CD4-positive, alpha-beta T cell treated with Interferon alpha-2 for 1 hour (primary cell): ENCODE results near the gene TYW5.
A peak's percentile ranks its signal among the peaks of the same experiment; 100 is the strongest.

Experiments used
- DNase-seq, 2 donors: peaks; one replicate each; pipeline ENCODE4 v3.0.0-alpha.2; 2020 to 2022

The TYW5 gene, protein sequence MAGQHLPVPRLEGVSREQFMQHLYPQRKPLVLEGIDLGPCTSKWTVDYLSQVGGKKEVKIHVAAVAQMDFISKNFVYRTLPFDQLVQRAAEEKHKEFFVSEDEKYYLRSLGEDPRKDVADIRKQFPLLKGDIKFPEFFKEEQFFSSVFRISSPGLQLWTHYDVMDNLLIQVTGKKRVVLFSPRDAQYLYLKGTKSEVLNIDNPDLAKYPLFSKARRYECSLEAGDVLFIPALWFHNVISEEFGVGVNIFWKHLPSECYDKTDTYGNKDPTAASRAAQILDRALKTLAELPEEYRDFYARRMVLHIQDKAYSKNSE

DNA sequence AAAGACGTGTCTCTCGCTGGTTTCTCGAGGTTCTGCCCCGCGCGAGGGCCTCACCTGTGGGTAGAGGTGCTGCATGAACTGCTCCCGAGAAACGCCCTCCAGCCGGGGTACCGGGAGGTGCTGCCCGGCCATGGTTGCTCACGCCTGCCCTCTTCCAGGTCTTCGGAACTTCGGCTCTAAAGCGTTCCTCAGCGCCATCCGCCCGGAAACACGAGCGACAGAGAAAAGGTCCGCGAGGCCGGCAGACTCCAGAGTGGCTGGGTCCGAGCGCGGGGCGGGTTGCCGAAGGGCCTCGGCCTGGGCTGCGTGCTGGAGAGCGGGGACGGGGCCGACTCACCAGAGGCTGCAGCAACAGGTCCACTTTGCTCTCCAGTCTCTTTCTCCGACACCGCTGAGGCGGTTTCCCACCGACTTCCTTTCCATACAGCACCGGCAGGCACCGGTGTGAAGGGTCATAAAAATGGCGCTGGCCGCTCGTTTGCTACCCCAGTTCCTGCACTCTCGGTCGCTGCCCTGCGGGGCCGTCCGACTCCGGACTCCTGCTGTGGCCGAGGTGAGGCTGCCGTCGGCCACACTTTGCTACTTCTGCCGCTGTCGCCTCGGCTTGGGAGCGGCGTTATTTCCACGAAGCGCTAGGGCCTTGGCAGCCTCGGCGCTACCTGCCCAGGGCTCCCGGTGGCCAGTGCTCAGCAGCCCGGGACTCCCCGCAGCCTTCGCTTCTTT, at the start of gene TYW5, which contains the start of gene MAIP1:
TYW5 (minus strand) TSS at position 153 of the 723 bp plus-strand sequence; CDS start at position 132, 21 bp downstream.
MAIP1 (plus strand) TSS at position 244 of the 723 bp plus-strand sequence; CDS start at position 461, 217 bp downstream.
- DNase-seq, result peak; percentile 69 to 81

GRCh38 chr2:200003444-200003843, 48.2 kb upstream of the TYW5 start:
- no peak for DNase-seq

GRCh38 chr2:200000444-200001163, 45.3 kb upstream of the TYW5 start:
- DNase-seq, result no peak

DNA sequence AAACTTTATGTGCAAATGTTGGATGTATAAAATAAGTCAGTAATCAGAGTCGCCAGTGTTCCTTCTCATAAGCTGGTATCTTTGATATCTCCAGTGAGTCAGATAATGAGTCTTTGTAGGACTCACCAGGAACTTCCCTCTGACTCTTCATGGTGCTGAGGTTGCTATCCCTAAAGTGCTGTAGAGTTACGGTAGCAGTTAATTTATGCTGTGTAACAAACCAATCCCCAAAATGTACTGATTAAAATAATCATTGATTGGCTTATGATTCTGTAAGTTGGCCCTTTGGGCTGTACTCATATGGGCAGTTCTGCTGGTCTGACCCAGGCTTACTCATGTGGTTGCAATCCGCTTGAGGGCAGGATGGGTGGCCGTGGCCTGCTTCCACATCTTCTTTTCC, 43.9 kb upstream of the TYW5 start:
- DNase-seq, result no peak

- DNase-seq, result no peak
These were observed 42.0 kb upstream of the TYW5 start for GRCh38 chr2:199997296-199997695.

DNA sequence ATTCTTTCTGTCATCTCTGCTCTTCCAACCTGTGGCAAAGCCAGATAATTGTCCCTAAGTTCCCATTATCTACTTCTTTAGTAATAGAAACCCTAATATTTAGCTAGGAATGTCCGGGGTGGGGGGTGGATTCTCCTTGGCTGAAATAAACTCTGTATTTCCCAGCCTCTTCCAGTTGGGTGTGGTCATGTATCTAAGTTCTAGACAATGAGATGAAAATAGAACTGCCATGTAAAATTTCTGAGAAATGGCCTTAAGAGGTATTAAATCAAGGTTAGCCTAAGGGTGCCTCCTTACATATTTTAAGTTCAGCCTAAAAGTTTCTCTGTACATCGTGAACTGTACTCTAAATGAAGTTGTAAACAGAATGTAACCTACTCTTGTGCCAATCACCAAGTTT, 39.6 kb upstream of the TYW5 start:
- DNase-seq, result no peak

- DNase-seq, result no peak
These were observed 39.1 kb upstream of the TYW5 start for GRCh38 chr2:199994371-199994770.

DNA sequence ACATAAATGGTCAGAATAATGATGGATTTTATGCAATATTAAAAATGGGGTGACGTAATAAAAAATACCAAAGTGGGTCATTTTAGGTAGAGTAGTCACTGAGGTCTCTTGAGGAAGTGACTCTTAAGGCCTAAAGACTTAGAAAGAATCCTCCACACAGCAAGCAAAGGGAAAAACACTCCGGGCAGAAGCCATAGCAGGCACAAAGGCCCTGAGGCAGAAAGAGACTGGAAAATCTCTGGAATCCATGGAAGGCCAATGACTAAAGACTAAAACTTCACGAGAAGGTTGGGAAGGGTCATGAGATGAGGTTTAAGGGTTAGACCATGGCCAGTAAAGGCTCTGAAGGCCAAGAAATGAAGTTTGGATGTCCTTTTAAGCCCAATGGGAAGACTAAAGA, 37.0 kb upstream of the TYW5 start:
- DNase-seq, result no peak

GRCh38 chr2:199991691-199992090, 36.4 kb upstream of the TYW5 start:
- DNase-seq, result no peak

DNA sequence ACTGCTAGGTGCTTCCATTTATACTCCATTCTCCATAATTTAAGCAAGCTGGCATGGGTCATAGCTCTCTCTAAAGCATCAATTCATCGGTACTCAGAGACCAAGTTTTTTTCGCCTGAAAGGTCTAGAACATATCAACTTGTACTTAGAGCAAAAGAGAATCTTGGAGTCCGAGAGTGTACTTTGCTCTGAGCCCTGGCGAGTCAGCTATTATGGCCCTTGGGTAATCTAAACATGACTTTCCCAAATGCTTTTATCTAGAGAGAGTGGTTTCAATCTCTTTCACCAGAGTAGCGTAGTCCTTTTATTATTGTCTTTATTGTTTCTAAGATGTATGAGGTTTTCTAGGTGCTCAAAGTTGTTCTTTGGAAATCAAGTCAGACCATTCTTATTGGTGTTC, 34.5 kb upstream of the TYW5 start:
- no peak for DNase-seq

- DNase-seq, result no peak
These were observed 32.9 kb upstream of the TYW5 start for GRCh38 chr2:199988151-199988550.

DNA sequence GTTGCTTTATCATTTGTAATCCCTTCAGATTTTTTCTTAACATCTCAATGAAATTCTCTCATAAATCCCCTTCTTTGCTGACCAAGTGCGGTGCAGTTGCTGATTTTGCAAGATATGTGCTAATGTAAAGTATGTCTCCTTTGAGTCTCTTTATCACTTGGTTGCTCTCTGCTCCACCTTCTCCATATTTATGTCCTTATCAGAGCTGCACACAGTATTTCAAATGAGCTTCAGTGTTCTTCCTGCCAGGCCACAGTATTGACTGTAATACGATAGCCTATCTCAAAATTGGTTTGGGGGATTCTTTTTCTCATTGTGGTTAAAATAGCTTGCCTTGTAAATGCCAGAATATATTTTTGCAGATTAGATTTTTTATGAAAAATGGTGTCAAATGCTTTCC, 32.3 kb upstream of the TYW5 start:
- no peak for DNase-seq

DNA sequence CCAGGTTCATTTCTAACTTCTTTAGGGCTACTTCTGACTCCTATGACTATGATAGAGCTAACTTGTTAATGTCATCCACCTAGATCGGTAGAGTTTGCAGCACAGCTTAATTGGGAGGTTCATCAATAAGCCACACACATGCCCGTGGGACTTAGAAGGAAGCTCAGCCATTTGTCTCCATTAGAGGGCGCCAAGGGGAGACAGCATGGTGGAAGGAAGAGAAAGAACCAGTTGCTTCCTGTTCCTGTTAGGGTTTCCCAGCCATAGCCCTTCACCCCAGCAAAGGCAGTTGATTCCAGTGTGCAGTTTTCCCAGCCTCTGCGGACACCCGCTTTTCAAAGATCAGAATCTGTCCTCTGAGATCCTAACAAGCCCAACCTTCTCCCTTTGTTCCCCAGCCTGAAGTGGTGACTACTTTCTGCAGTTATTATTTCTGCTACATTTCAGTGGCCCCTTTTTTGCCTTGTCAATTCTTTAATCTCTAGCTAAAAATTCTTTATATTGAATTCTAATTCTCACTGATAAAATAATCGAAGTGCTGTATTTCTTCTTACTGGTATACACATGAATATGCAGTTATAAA, 30.4 kb upstream of the TYW5 start:
- DNase-seq, result peak; percentile 39 to 63

- no peak for DNase-seq
These were observed 29.5 kb upstream of the TYW5 start for GRCh38 chr2:199984755-199985154.

DNA sequence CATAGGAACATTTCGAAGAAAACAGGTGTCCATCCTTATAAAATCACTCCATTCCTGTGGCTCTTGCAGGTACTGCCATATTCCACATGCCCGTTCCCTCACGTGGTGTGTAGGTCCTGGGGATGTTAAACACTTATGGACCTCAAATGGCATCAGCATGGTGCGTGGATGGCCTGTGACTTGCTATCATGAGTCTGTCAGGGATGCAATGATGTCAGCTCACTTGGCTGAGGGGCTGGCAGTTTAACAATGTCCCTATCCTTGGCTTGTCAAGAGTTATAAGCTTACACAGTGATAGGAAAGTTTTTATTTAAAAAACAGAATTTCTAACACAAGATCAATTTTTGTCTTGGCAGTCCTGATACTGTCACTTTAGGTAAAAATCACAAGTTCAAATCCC, 28.9 kb upstream of the TYW5 start:
- no peak for DNase-seq

GRCh38 chr2:199983534-199983933, 28.2 kb upstream of the TYW5 start:
- DNase-seq, result no peak

DNA sequence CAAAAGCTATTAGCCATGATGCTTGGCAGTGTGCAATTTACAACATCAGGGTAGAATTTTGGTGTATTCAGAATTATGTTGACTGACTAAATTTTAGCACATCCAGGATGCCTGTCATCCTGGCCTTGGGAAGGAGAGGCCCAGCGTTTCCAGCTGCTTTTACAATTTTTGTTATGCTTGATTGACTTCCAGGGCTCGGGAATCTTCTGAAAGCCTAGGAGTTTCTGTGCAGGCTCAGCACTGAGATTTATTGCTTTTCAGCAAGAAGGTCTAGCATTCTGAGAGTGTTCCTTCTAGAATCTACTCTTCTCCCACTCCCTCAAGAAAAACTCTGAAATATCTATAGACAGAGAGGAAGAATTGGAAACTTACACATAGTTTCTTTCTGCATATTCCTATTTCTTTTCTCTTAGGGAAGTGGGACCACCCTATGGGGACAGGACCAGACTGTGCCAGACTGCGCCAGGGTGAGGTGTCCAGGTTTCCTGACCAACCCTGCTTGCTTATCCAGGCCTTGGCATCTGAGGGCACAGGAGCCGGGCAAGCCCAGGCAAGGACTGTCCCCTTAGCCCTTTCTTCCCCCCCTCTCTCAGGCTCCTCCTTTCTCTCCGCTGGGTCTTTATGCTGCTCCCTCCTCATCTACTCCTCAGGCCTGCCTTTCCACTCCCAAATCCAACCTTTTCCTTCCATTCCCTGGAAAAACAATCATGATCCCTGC, 27.0 kb upstream of the TYW5 start:
- no peak for DNase-seq

DNA sequence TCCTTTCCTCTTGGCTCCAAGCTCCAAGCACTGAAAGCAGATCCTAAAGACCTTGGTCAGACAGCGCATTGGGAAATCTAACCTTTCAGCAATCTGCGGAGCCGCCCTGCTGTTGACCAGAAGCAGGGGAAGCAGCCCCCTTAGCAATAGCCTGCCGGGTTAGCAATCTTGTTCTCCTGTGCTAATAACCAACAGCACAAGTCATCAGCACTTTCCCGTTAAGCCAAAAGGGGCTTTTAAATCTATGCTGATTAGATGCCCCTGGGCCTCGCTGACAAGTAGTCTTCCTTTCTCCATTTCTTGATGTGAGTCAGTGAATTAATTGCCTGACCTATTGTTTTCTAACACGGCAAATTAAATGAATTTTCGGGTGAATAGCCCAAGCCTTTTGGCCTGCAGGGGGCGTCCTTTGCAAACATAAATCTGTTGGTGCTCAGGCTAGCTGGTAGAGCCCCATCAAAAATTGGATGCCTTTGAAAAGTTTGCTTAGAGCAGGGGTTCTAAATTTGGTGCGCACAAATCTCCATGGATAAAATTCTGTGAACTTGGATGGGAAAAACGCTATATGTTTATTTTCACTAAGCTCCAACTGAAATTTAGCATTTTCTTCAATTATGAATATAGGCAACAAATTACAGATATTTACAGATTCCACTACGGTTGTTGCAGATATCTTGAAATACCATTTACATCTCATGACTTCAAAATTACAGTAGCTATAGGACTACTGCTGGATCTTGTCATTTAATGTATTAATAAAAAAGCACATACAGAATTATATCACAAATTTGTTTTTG, 24.7 kb upstream of the TYW5 start:
- DNase-seq, result peak; percentile 68 to 79

DNA sequence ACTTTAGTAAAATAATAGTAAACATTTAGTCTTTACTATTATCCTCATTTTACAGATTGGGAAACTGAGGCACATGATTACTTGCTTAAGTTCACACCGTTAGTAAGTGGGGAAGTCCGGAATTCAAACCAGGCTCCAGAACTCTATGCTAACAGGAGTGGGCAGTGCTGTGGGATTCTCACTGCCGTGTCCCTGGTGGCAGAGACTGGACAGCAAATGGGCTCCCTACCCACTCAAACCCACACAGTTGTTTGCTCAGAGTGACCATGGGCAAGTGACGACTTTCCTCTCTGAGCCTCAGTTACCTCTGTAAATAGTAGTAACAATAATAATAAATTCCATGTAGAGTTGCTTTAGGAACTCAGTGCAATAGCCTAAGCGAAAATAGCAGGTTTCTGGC, 24.1 kb upstream of the TYW5 start:
- no peak for DNase-seq

GRCh38 chr2:199977984-199978415, 22.7 kb upstream of the TYW5 start:
- DNase-seq, result no peak

GRCh38 chr2:199975273-199975895, 20.1 kb upstream of the TYW5 start:
- DNase-seq, result no peak
